A204.1 (cell line): ENCODE measurements around the gene CNDP1.

Experiments
- FAIRE-seq: peaks from 2 replicates; lab custom pipeline; 2012; peaks lifted over from hg19 to GRCh38; lab: Jason Lieb, UNC

The CNDP1 gene

DNA sequence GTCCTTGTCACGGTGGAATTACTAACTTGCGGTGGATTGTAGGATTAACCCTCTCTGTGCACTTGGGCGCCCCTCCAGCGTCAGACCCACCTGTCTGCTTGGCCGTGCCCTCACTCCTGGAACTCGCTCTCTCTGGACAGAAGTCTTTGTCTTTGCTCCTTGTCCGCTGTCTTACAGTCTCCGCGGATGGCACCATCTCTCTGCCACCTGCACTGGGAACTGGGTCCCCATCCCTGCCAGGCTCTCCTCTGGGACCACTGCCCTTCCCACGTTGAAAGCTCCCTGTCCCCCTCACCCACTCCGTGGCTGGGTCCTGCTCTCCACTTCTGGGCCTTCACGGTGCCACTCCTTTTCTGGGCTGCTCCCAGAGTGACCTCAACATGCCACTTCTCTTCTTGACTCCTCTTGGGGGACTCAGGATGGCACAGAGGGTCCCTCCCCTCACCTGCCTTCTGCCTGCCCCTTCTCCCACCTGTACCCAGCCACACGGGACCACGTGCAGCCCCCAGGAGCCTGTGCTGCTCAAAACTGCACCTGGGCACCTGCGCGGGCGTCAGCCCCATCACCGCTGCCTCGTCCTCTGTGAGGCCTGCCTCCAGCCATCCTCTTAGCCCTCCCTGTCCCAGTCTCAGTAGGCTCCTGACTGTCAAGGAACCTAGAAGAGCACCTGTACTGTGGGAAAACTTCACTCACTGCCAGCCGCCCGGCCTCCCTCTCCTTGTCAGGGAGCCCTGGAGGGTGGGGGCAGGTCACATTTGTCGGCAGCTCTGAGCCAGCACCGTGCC is 27.0 kb upstream of the CNDP1 start:
- FAIRE-seq = no peak

DNA sequence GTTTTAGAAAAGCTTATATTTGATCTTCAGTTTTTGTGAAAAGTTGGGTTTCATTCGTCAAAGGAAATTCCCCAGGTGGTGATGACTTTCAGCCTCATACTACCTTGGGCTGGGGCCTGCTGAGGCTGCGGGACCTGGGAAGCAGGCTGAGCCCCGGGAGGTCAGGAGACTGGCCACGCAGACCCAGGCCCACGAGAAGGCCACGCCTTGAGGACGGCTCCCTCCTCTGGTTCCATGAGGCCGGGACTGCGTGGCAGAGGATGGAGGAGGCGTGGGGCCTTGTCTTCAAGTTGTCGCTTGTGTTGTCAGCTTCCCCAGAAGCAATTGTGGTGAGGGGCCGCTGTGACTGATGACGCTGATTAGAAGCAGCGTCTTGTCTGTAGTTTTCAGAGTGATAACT is 26.4 kb upstream of the CNDP1 start:
- no peak for FAIRE-seq

DNA sequence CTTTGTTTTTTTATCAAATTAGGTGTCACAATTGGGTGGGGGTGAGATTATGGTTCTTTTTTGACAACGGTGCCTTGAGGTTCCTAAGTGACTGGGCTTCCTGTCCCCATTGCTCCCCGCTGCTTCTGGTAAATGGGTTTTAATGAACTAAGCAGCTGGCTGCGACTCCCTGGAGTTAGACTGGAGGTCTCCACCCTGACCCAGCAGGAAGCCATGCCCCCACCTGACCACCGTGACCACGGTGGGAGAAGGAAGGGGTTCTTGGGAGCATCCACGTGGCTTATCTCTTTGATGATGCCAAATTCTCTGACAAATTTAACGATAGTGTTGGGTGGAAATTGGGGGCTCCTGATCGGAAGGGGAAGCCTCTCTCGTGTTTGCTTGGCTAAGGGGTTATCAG is 25.9 kb upstream of the CNDP1 start:
- no peak for FAIRE-seq

DNA sequence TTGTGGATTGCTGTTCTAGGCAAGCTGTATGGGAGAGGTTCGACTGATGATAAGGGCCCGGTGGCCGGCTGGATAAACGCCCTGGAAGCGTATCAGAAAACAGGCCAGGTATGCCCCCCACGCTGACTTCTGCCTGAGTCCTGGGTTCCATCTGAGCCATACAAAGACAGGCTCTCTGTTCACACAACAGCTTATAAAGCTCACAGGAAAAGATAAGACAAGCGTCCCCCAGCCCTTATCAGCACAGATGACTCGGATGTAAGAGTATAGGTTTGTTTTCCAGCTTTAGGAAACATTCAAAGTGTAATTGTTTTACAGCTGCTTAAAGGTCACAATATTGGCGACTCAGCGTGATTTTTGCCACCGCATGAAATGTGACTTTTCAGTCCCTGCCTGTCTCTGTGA is 25.5 kb upstream of the CNDP1 start:
- no peak for FAIRE-seq

DNA sequence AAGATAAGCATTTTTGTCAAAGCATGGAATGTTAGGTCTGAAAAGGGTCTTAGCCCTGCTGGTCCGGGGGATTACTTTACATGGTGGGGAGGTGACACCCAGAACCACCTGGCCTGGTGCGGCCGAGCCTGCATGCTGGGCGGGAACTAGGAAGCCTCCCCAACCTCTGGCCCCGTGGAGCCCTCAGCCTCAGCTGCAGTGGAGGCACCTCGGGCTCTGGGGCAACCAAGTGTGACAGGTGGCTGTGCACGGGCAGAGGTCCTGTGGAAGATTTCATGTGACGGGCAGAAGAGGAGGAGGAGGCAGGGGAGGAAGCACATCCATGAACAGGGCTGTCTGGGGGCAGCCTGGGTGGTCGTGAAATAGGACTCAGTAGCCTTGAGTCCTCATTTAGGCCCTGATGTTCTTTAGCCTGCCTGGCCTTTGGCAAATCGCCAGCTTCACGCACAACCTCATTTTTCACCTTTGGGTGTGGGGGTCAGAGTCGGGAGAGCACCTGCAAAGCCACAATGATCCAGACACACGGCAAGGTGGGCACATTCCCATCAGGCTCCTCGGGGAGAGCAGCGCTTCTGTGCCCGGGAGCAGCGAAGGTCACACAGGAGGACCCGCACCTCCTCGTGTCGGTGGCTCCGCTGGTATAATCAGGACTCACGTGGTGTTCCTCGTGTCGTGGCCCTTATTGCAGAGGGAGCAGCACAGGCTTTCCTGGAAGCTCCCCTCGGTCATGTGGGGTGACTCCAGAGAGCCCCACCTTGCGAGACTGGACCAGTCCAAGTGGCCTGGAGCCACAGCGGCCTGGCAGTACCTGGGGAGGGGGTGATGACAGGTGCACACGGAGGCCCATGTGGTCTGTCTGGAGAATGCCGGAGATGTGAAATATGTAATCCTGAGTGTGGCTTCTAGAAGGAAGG is 24.2 kb upstream of the CNDP1 start:
- no peak for FAIRE-seq

DNA sequence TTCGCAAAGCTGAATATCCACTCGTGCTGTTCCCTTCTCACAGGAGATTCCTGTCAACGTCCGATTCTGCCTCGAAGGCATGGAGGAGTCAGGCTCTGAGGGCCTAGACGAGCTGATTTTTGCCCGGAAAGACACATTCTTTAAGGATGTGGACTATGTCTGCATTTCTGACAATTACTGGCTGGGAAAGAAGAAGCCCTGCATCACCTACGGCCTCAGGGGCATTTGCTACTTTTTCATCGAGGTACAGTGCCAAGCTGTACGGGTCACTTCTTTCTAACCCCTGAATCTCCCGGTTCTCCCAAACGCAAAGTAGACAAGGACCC is 23.6 kb upstream of the CNDP1 start:
- no peak for FAIRE-seq

DNA sequence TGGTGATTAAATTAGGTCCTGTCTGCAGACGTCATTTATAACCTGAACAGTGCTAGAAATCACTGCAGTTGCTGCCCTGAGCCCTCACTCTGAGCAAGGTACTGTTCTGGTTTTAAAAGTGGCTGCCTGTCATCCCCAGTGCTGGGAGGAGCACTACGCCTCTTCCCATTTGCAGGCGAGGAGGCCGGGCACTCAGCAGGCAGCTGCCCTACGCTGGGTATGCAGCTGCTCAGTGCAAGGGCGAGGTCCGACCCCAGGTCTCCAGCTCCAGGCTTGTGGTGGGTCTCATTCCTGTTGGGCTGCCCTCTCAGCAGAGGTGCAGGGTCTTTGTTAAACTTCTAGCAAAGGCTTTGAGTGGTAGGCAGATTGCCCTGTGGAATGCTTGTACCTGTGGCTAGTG is 22.5 kb upstream of the CNDP1 start:
- FAIRE-seq = no peak

DNA sequence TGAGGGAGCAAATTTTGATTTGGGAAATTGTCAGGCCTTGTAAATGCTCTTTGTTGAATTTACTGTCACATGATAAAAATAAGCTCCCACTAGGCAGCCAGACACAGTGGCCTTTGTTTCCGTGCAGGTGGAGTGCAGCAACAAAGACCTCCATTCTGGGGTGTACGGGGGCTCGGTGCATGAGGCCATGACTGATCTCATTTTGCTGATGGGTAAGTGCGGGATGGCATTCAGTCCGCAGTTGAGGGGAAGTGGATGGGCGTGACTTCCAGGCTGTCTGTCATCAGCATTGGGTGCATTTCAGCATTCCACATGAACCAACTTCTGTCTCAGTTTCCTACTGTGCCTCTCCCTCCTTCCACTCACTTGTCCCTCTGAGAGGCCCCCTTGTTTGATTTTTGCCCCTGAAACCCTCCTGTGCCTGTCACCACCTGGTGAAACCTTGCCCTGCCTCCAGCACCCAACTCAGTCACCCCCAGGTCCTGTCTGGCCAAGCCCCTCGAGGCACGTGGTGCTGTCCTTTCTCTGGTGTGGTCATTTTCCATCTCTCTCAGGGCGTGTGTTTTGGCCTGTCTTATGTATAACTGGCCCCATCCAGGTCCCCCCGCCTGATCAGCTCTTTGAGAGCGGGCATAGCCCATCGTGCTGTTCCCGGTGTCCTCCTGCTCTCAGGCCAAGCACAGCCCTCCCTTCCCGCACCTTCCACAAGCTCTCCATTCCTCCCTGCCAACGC is 21.8 kb upstream of the CNDP1 start:
- no peak for FAIRE-seq

DNA sequence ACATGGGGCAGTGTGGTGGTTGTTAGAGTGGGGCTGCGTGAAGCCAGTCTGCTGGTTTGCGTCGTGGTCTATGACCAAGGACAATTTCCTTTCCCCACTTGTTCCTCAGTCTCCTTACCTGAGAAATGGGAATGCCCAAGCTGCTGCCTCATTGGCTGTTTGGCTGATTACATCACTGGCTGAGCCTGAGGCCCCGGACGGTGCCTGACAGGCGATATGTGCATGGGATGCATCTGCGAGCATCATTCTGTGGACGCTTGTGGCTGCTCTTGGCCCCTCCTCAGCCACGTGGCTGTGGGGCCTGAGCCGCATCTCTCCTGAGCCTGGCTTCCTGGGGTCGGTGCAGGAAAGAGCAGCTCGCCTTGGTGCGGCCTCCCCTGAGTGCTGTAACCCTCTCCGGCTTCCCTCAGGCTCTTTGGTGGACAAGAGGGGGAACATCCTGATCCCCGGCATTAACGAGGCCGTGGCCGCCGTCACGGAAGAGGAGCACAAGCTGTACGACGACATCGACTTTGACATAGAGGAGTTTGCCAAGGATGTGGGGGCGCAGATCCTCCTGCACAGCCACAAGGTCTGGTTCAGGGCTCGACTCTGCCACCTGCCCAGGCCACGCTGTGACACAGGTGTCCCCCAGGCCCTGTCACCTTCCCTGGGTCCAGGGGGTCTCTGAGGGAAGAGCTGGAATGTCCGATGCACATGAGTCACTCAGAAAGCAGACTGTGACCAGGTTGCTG is 21.0 kb upstream of the CNDP1 start:
- no peak for FAIRE-seq

DNA sequence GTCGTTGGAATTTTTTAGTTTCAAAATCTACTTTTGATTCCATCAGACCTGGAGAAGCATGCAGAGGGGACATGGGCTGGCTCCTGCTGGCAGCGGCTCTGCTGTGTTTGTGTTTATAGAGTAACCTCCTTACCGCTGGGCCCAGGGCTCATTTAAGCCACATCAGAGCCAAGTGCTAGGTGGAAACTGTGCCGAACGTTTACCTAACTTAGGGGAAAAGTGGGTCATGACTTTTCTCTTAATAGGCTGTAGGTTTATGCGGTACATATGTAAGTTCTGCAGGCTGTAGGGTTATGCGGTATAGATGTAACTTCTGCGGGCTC is 20.5 kb upstream of the CNDP1 start:
- FAIRE-seq = no peak

DNA sequence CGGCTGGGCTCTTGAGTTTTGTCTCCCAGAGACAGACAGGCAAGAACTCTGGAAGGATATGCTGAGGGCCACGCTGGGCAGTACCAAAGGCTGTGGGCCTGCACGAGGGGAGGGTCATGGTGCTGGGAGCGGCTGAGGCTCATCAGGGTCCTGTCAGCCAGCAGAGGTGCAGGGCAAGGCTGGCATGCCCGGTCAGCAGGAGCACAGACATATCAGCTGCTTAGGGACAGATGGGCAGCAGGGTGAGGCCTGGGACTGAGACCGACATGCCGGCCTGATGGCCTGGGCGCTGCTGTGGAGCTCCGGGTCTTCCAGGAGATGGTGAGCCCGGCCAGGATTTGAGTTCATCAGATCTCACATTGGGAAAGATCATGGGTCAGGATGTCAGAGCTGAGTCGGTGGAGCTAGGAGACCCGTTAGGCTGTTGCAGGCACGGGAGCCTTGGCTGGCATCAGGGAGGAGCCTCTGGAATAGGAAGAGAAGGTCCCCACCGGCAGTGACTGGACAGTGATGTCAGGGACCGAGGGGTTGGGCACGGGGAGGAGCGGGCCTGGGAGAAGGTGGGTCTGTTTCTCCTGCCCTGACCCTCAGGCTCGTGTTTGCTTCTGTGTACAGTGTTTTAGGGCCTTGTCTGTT is 19.3 kb upstream of the CNDP1 start:
- FAIRE-seq = no peak

DNA sequence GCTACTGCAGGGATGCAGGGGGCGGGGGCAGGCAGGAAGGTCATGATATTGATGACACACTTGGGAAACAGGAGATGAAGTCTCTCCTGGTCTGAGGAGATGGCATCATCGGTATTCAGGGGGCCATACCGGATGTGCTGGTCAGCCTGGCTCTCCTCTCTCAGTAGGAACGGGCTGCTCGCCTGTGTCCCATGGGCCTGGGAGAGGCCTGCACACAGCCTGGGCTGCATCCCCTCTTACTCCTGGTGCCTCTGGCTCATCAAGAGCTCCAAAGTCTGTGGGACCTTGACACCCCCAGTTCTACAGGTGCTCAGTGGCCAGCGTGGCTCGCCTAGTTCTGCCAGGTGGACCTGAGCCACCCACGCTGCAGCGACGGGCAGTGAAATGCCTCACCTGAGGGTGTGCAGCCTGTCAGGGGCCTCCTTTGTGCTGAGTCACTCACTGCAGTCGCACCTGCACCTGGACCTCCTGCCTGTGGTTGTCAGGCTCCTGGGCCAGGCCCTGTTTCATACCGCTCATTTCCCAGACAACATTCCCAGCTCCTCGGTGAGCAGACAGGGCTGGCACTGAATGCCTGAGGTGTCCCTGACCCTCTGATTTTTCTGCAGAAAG is 18.6 kb upstream of the CNDP1 start:
- no peak for FAIRE-seq

DNA sequence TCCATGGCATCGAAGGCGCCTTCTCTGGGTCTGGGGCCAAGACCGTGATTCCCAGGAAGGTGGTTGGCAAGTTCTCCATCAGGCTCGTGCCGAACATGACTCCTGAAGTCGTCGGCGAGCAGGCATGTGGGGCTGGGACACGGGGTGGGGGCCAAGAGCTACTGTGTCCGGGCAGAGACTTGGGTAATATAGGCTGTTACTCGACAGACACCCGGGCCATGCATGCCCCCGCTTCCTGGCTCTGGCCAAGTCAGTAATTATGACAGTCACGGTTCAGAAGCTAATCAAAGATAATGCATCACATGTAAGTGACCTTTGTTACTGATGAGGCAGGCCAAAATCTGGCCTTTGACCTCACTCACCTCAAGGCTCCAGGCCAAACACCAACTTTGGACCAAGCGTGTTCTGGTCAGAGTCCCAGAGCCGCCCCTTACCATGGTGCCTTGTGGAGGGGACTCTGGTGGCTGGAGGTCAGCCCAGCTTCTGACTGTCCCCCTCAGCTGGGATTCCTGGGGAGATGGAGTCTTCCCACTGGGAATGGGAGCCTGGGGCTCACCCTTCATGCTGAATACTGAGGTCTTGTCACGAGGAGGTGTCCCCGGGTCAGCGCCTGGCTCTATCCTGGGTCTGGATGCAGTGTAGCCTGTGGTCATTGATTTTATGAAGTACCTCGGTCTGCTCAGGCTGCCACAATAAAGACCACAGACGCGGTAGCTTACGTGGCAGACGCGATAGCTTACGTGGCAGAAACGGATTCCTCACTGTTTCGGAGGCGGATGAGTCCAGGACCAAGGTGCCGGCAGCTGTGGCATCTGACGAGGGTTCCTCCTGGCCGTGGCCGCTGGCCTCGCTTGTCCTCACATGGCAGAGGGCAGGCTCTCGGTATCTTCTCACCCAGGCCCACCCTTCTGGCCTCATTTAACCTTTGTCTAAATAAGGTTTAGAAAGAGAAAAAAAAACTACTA is 17.7 kb upstream of the CNDP1 start:
- FAIRE-seq = no peak

DNA sequence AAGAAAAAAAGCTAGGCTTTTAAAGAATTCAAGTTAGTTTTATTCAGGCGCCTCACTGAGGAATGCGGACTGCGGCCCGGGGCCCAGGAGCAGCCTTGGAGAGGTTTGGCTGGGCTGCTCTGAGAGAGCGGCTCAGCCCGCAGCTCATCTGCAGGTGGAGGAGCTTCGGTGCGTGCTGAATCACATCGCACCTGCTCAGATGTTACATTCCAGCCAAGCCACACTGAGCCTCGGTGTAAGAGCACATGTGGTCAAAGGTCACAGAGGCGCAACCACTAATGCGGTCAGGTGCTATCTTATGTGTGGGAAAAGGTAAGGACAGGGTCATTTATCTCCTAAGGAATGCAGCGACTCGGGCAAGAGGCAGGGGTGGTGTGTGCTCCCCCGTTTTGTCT is 17.1 kb upstream of the CNDP1 start:
- no peak for FAIRE-seq

DNA sequence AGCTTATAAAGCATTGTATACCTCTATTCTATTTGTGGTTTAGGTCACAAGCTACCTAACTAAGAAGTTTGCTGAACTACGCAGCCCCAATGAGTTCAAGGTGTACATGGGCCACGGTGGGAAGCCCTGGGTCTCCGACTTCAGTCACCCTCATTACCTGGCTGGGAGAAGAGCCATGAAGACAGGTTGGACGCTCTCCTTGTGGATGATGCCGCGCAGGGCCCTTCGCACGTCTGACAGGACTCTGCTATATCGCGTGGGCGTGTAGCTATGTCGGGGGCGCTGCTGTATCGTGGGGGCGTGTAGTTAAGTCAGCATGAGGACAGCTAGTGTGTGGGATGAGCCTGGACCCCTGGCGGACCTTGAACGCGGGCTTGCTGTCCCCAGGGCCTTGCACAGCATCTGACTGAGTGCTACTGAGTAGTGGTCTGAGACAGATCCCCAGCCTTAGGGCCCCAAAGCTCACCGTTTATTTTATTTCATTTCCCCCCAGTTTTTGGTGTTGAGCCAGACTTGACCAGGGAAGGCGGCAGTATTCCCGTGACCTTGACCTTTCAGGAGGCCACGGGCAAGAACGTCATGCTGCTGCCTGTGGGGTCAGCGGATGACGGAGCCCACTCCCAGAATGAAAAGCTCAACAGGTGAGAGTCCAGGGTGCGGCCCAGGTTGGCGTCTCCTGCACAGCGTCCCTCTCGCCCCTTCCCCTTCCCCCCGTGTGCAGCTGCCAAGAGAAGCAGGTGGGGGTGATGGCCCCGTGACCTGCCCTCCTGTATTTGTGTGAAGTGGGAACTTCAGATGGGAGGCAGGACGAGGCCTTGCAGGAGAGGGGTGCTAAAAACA is 15.6 kb upstream of the CNDP1 start:
- no peak for FAIRE-seq

DNA sequence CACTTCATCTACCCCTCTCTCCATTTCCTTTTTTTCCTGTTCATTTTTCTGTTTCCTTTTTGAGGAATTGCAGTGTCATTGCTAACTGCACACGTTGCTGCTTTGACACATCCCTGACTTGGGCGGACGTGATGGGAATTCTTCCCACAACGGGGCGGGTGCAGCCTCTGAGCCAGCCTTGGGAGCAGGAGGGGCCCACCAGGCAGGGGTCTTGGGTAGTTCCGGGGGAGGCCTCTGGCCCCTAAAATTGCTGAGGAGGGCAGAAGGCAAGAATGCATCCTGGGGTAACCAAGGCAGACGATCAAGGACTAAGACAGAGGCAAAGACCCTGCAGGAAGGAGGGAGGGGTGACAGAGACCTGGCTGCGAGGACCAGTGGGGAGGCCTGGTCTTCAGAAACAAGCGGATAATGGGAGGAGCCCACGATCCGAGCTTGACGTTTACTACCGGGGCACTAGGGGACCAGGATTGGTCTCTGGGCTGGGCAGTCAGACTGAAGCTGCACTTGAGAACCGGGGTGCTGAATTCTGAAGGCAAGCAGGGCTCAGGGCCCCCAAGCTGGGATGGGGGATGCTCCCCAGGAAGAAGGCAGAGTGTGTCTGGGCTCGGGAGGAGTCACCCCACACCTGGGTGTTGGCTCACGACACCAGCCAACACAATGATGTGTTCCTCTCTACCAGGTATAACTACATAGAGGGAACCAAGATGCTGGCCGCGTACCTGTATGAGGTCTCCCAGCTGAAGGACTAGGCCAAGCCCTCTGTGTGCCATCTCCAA is 14.8 kb upstream of the CNDP1 start:
- FAIRE-seq = no peak

DNA sequence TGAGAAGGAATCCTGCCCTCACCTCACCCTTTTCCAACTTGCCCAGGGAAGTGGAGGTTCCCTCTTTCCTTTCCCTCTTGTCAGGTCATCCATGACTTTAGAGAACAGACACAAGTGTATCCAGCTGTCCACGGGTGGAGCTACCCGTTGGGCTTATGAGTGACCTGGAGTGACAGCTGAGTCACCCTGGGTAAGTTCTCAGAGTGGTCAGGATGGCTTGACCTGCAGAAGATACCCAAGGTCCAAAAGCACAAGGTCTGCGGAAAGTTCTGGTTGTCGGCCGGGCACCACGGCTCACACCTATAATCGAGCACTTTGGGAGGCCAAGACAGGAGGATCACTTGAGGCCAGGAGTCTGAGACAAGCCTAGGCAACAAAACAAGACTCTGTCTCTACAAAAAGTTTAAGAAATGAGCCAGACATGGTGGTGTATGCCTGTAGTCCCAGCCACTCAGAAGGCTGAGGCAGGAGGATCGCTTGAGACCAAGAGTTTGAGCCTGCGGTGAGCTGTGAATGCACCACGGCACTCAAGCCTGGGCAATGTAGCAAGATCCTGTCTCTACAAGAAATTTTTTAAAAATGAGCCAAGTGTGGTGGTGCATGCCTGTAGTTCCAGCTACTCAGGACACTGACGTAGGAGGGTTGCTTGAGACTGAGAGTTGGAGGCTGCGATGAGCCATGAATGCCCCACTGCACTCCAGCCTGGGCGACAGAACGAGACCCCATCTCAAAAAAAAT is 14.0 kb upstream of the CNDP1 start:
- no peak for FAIRE-seq
